GM19328 (cell line): ENCODE data around the gene ITGB1.
"Not testable (repeated sequence)": the region's sequence is repeated elsewhere in the genome, so short reads cannot be mapped to it uniquely, and the experiment has no call there.

Source experiments
- ATAC-seq: cut with Tn5 transposase; IDR thresholded peaks from one replicate; pipeline ENCODE4 v1.9.1; 2021; ENCODE audit warnings: mild to moderate bottlenecking, moderate library complexity; ENCODE audit not compliant: unreplicated experiment

The ITGB1 gene

GRCh38 chr10:32958085-32959005 lies at the start of gene ITGB1:
Gene ITGB1, minus strand, starts transcription at chr10:32958230. Its CDS starts 22,672 bp downstream, at chr10:32935558.
- ATAC-seq = peak; percentile 82

GRCh38 chr10:33006342-33006887 lies 48.4 kb upstream of the ITGB1 start:
- no peak for ATAC-seq

- peak; percentile 76 for ATAC-seq
Measured at GRCh38 chr10:33005322-33006301, 47.6 kb upstream of the ITGB1 start.

- ATAC-seq = no peak
Measured at GRCh38 chr10:33001908-33002492, 44.0 kb upstream of the ITGB1 start.

GRCh38 chr10:32998060-32998581 lies 40.1 kb upstream of the ITGB1 start:
- not testable (repeated sequence) for ATAC-seq

- peak; percentile 60 for ATAC-seq
Measured at GRCh38 chr10:32995751-32996150, 37.7 kb upstream of the ITGB1 start.

GRCh38 chr10:32995066-32995622 lies 37.1 kb upstream of the ITGB1 start:
- no peak for ATAC-seq

- ATAC-seq = not testable (repeated sequence)
Measured at GRCh38 chr10:32994632-32995031, 36.6 kb upstream of the ITGB1 start.

GRCh38 chr10:32992310-32992709 lies 34.3 kb upstream of the ITGB1 start:
- not testable (repeated sequence) for ATAC-seq

GRCh38 chr10:32990811-32991210 lies 32.8 kb upstream of the ITGB1 start:
- ATAC-seq = no peak

- ATAC-seq = no peak
Measured at GRCh38 chr10:32988604-32989003, 30.6 kb upstream of the ITGB1 start.

- no peak for ATAC-seq
Measured at GRCh38 chr10:32987172-32987571, 29.1 kb upstream of the ITGB1 start.

- ATAC-seq = no peak
Measured at GRCh38 chr10:32985775-32986350, 27.8 kb upstream of the ITGB1 start.

GRCh38 chr10:32985341-32985764 lies 27.3 kb upstream of the ITGB1 start:
- no peak for ATAC-seq

- ATAC-seq = no peak
Measured at GRCh38 chr10:32984003-32984600, 26.1 kb upstream of the ITGB1 start.

GRCh38 chr10:32982911-32983909 lies 25.2 kb upstream of the ITGB1 start:
- ATAC-seq = no peak

GRCh38 chr10:32982293-32982709 lies 24.3 kb upstream of the ITGB1 start:
- ATAC-seq = no peak

GRCh38 chr10:32981760-32982159 lies 23.7 kb upstream of the ITGB1 start:
- ATAC-seq = no peak
